GM18858 (cell line): ENCODE results near the gene ATG2B.

ENCODE experiments used
- ATAC-seq: cut with Tn5 transposase; IDR thresholded peaks from one replicate; pipeline ENCODE4 v1.9.1; 2021; ENCODE audit not compliant: unreplicated experiment

ATG2B gene

DNA sequence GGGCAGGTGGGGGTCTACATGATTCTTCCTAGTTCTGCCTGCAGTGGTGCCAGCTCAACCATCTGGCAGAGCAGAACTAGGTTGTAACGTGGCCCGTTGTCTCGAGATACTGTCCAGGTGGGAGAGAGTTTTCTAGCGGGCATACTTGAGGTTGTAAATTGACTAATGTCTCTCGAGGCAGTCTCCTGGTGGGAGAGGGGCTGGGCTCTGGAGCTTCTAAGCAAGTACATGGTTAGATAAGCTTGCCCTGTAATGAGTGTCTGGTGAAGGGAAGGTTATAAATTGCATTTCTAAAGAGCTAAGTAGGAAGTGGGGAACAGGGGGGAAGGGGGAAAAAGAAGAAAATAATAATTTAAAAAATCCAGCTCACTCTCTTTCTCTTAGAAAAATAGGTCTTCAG is 89.0 kb downstream of the ATG2B start:
- no peak for ATAC-seq

DNA sequence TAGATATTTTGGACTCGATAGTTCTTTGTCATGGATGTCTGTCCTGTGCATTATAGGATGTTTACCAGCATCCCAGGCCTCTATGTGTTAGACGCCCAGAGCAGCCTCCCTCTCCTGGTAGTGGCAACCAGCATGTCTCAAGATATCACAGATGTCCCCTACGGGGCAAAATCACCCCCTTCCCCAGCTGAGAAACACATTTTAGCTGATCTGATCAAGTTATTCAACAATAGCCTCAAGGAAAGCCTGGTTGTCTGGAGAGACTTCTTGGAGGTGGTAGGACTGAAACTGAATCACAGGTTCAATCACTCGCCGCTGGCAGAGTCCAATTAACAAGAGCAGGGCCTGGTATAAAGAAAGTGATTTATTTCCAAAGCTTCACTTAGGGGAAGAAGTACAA is 89.5 kb downstream of the ATG2B start:
- ATAC-seq, result no peak

- ATAC-seq, result no peak
These were observed 90.2 kb downstream of the ATG2B start for GRCh38 chr14:96272777-96273473.

GRCh38 chr14:96271421-96271762 is 91.7 kb downstream of the ATG2B start:
- no peak for ATAC-seq

- ATAC-seq, result no peak
These were observed 92.3 kb downstream of the ATG2B start for GRCh38 chr14:96270565-96271420.

DNA sequence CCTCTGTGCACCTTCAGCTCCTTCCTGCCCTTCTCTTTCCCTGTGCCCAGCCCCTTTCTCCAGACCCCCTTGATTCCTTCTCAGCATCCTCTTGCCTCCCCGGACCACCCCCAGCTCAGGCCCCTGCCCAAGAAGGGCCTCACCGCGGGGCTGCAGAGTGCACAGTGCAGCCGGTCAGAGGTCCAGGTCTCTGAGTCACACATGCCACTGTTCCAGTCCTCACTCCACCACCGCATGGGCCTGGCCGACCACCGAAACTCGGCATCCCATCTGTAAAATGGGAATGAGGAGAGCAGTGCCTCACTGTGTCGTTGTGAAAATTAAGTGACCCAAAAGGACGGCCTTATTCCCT is 93.8 kb downstream of the ATG2B start:
- ATAC-seq, result no peak

DNA sequence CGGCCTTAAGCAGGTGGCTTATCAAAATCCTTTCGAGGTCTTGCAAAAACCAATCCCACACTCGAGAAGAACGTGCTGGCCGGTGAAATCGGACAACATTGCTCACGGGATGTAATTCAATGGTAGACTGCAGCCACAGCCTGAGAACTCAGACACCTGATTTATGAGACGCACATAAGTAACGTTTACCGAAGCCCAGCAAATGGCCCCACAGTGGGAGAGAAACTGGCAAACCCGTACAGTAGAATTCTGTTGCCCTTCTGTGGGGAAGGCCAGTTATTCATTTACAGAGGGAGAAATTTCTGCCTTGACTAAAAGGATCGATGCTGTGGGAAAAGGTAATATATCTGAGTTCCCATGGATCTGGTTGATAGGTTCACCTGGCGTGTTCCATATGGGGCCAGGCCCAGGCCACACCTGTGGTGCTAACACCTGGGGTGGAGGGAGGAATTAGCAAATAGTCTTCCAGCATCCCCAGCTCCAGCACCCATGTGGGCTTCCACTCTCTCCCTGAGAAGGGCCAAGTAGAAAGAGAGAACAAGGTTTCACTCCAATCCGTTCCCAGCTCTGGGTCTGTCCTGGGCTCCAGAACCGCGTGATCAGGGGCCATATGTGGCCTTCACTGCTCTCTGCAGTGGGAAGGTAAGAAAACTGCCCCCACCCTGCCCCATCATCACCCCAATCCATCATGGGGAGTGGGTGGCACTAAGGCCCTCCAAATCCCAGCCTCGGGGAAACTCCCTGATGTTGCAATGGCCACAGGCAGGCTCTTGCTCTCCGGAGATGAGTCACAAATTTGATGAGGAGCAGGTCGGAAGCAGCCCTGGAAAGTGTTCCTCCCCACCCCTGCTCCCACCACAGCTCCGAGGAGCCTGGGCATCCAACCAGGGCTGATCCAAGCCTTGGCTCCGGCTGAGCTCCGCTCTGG is 94.4 kb downstream of the ATG2B start:
- ATAC-seq, result no peak

GRCh38 chr14:96267916-96268315 is 95.2 kb downstream of the ATG2B start:
- ATAC-seq, result no peak

DNA sequence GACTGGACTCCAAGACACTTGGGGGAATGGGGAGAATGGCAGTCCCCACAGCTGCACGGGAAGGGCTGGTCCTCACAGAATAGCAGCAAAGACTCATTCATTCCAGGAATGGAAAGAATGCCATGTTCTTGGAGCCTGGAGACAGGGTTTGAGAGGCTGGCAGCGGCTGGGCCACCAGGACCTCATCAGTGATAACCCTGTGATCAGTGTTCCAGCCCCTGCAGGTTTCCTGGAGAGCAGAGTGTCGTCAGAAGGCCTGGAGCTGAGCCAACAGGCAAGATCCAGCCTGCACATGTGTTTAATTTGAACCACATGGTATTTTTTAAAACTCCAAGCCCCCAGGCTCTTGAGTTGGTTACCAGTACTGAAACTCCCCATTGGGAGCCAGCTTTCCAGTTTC is 95.8 kb downstream of the ATG2B start:
- ATAC-seq, result no peak

DNA sequence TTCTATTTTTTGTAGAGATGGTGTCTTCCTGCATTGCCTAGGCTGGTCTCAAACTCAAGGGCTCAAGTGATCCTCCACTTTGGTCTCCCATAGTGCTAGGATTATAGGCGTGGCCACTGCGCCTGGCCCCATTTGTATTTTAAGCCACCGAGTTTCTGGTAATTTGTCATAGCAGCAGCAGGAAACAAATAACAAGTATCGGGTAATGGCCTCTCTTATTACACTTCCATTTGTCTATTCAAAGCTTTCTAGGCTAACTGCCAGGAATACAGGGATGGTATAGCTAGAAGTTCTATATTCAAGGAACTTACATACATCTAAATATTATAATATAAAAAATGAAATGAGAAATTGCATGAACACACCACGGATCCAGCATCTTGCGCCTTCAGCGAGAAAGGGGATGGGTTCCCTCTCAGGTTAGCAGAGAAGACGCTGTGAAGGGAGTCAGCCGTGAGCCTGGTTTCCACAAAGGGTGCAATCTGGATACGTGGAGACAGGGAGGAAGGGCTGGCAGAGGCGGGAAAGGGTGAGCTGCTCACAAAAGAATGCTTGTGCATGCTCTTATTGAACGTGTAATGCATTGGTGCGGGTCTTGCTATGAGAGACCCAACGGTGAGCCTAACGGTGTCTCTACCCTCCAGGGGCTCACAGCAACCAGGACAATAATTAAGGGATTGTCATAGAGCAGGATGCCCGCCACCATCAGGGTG is 97.6 kb downstream of the ATG2B start:
- no peak for ATAC-seq

DNA sequence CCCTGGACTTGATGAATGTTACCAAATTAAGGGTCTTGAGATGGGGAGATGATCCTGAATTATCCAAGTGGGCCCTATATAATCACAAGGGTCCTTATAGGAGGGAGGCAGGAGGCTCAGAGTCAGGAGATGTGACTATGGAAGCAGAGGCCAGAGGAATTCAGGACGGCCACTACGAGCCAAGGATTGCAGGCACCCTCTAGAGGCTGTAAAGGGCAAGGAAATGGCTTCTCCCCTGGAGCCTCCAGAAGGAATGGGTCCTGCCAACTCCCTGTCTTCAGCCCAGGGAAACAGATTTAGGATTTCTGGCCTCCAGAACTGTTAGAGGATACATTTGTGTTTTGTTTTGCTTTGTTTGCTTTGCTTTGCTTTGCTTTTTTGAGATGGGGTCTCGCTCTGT is 98.3 kb downstream of the ATG2B start:
- no peak for ATAC-seq

- ATAC-seq, result no peak
These were observed 99.0 kb downstream of the ATG2B start for GRCh38 chr14:96264200-96264553.

DNA sequence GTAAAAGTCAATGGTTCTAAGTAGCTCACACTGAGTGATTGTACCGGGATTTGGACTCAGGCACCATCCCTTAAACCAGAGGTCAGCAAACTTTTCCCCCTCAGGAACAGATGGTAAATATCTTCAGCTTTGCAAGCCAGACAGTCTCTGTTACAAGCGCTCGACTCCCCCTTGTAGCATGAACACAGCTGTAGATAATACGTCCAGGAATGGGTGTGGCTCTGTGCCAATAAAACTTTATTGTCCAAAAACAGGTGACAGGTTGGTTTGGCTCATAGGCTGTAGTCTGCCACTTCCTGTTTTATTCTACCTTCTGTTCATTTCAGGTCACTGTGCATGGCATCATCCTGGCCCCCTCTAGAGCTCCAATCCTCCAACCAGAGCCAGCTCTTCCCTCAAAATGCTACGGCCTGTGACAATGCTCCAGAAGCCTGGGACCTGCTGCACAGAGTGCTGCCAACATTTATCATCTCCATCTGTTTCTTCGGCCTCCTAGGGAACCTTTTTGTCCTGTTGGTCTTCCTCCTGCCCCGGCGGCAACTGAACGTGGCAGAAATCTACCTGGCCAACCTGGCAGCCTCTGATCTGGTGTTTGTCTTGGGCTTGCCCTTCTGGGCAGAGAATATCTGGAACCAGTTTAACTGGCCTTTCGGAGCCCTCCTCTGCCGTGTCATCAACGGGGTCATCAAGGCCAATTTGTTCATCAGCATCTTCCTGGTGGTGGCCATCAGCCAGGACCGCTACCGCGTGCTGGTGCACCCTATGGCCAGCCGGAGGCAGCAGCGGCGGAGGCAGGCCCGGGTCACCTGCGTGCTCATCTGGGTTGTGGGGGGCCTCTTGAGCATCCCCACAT is 99.6 kb downstream of the ATG2B start:
- ATAC-seq, result no peak

GRCh38 chr14:96261772-96262655 is 101.1 kb downstream of the ATG2B start:
- ATAC-seq, result no peak

DNA sequence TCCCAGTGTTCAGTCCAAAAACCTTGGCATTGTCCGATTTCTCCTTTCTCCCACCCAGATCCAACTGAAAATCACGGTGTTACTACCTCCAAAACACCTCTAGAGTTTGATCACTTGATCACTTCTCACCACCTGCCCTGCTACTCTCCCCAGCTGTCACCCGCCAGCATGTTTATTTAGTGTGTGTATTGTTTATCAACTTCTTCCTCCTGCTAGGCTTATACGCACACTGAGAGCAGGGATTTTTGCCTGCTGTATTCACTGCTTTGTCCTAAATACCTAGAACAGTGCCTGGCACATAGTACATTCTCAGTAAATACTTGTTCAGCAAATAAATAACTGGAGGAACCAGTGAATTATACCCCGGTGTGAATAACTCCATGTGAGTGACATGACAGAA is 102.1 kb downstream of the ATG2B start:
- ATAC-seq, result no peak

- no peak for ATAC-seq
These were observed 102.8 kb downstream of the ATG2B start for GRCh38 chr14:96260341-96260821.

- no peak for ATAC-seq
These were observed 105.2 kb downstream of the ATG2B start for GRCh38 chr14:96257900-96258299.

DNA sequence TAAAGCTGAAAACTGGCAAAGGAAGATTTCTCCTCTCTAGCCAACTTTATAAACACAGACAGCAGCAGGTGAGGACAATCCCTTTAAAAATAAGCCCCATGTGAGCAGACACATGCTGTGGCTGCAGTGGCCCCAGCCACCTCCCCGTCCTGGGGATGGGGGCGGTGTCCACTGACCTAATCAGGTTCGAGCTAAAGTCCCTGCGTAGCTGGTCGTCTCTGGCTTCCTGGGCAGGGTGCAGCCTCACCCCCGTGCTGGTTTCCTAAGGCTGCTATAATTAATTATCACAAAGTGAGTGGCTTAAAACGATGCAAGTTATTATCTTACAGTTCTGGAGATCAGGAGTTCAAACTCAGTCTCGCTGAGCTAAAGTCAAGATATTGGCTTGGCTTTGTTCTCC is 106.1 kb downstream of the ATG2B start:
- ATAC-seq, result no peak

- no peak for ATAC-seq
These were observed 106.7 kb downstream of the ATG2B start for GRCh38 chr14:96256407-96256806.
